Inferior parietal cortex (tissue), 1 donor: ENCODE measurements around the gene CCL24.
"Not testable (repeated sequence)": the region's sequence is repeated elsewhere in the genome, so short reads cannot be mapped to it uniquely, and the experiment has no call there.

Source experiments
- DNase-seq: peaks from one replicate; pipeline ENCODE4 v3.0.0-alpha.2; 2016; ENCODE audit errors: extremely low spot score

Gene CCL24, protein sequence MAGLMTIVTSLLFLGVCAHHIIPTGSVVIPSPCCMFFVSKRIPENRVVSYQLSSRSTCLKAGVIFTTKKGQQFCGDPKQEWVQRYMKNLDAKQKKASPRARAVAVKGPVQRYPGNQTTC

DNA sequence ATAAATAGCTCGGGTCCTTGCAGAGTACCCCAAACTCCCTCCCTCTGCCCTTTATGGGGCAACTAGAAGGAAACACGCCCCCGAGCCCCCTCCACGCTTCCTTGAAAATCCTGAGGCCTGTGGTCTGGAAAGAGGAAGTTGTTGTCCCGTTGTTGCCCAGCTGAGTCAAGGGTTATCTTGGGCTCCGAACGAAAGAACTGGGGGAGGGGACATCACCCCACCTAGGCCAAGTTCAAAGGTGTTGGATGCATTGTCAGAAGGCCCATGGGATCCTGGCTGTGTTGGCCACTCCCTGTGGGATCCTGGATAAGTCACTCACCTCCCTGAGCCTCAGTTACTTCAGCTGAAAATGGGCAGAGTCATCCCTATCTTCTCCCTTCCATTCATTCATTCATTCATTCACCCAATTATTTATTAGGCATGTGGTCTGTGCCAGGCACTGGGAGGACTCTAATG, at the start of gene CCL24:
Gene CCL24, minus strand, starts transcription at position 26 of the 456 bp plus-strand sequence. CDS start 91 bp downstream, outside the sequence.
- DNase-seq: no peak

DNA sequence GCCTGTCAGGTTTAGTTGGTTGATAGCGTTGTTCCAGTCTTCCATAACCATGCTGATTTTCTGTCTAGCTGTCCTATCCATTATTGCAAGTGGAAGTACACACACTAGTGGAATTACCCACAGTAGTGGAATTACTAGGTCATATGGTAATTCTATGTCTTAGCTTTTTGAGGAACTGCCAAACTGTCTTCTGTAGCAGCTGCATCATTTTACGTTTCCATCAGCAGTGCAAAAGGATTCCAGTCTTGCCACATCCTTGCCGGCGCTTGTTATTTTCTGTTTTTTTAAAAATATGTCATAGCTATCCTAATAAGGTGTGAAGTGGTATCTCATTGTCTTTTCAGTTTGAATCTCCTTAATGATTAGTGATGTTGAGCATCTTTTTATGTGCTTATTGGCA, 48.0 kb upstream of the CCL24 start:
- DNase-seq: no peak

DNA sequence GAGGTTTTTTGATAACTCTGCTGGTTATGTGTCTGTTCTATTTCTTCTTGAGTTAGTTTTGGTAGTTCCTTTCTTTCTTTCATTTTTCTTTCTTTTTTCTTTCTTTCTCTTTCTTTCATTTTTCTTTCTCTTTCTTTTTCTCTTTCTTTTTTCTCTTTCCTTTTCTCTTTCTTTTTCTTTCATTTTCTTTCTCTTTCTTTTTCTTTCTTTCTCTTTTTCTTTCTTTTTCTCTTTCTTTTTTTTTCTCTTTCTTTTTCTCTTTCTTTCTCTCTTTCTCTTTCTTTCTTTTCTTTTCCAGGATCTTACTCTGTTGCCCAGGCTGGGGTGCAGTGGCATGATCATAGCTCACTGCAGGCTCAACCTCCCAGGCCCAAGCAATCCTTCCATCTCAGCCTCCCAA, 44.8 kb upstream of the CCL24 start:
- no peak for DNase-seq

- DNase-seq: no peak
Measured at GRCh38 chr7:75856536-75856935, 42.9 kb upstream of the CCL24 start.

DNA sequence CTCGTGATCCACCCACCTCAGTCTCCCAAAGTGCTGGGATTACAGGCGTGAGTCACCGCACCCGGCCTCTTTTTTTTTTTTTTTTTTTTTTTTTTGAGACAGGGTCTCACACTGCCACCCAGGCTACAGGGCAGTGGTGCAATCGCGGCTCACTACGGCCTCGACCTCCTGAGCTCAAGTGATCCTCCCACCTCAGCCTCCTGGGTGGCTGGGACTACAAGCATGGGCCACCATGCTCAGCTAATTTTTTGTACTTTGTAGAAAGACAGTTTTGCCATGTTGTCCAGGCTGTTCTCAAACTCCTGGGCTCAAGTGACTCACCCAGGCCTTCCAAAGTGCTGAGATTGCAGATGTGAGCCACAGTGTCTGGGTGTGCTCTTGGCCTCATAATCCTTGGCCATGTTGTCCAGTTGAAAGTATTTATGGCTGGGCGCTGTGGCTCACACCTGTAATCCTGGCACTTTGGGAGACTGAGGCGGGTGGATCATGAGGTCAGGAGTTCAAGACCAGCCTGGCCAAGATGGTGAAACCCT, 41.3 kb upstream of the CCL24 start:
- not testable (repeated sequence) for DNase-seq

GRCh38 chr7:75854233-75854632, 40.6 kb upstream of the CCL24 start:
- no peak for DNase-seq

- DNase-seq: no peak
Measured at GRCh38 chr7:75850235-75850634, 36.6 kb upstream of the CCL24 start.

- no peak for DNase-seq
Measured at GRCh38 chr7:75849573-75849972, 36.0 kb upstream of the CCL24 start.

DNA sequence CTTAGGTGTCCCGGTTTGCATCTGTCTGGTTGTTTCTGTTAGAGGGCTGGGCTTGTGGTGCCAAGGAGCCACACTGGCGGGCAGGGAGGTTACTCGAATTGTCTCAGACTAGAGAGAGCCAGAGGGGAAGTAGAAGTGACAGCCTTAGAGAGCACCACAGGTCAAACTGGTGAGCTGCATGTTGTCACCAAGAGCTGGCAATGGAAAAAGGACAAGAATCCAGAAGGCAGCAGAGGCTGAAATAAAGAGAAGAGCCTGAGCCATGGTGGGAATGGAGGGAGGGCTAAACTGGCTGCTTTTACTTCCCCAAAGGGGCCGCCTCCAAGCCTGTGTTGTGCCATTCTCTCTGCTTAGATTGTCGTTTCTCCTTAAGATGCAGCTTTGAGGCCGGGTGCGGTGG, 34.1 kb upstream of the CCL24 start:
- DNase-seq: no peak

- not testable (repeated sequence) for DNase-seq
Measured at GRCh38 chr7:75845132-75845531, 31.5 kb upstream of the CCL24 start.

DNA sequence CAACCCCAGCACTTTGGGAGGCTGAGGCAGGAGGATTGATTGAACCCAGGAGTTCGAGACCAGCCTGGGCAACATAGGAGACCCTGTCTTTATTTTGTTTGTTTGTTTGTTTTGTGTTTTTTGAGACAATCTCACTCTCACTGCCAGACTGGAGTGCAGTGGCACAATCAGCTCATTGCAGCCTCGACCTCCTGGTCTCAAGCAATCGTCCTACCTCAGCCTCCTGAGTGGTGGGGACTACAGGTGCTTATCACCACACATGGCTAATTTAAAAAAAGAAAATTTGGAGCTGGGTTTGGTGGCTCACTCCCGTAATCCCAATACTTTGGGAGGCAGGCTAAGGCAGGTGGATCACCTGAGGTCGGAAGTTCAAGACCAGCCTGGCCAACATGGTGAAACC, 30.6 kb upstream of the CCL24 start:
- no peak for DNase-seq

- DNase-seq: no peak
Measured at GRCh38 chr7:75843613-75844116, 30.1 kb upstream of the CCL24 start.

- DNase-seq: no peak
Measured at GRCh38 chr7:75842836-75843446, 29.3 kb upstream of the CCL24 start.

GRCh38 chr7:75840029-75840428, 26.4 kb upstream of the CCL24 start:
- no peak for DNase-seq

GRCh38 chr7:75838281-75838930, 24.8 kb upstream of the CCL24 start:
- DNase-seq: not testable (repeated sequence)

DNA sequence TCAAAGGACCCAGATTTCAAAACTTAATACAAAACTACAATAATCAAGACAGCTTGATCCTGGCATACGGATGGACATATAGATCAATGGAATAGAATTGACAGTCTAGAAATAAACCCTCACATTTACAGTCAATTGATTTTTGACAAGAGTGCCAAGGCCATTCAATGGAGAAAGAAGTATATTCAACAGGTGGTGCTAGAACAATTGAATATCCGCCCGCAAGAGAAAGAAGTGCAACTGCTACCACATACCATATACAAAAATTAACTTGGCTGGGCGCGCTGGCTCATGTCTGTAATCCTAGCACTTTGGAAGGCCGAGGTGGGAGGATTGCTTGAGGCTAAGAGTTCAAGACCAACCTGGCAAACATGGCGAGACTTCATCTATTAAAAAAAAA, 23.2 kb upstream of the CCL24 start:
- no peak for DNase-seq

GRCh38 chr7:75835688-75836285, 22.2 kb upstream of the CCL24 start:
- DNase-seq: no peak

DNA sequence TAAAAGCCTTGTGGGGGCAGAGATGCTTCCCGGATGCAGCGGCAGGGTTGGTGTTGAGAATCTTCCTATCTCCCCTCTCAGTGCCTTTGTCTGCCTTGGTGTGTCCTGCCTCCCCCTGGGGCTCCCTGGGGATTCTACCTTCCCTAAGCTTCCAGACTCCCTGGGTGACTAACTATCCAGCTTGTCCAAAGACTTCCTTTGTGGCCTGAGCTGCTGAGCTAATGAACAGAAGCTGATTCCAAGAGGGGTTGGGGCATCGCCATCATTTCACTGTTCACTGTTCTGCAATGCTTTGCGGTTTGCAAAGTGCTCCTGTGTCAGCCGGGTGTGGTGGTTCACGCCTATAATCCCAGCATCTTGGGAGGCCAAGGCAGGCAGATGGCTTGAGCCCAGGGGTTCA, 20.1 kb upstream of the CCL24 start:
- not testable (repeated sequence) for DNase-seq

- DNase-seq: no peak
Measured at GRCh38 chr7:75830978-75831377, 17.4 kb upstream of the CCL24 start.

DNA sequence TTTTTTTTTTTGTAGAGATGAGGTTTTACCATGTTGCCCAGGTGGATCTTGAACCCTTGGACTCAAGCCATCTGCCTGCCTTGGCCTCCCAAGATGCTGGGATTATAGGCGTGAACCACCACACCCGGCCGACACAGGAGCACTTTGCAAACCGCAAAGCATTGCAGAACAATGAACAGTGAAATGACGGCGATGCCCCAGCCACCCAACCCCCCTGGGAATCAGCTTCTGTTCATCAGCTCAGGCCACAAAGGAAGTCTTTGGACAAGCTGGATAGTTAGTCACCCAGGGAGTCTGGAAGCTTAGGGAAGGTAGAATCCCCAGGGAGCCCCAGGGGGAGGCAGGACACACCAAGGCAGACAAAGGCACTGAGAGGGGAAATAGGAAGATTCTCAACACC, 16.1 kb upstream of the CCL24 start:
- DNase-seq: not testable (repeated sequence)

- DNase-seq: no peak
Measured at GRCh38 chr7:75823198-75823910, 9.7 kb upstream of the CCL24 start.

DNA sequence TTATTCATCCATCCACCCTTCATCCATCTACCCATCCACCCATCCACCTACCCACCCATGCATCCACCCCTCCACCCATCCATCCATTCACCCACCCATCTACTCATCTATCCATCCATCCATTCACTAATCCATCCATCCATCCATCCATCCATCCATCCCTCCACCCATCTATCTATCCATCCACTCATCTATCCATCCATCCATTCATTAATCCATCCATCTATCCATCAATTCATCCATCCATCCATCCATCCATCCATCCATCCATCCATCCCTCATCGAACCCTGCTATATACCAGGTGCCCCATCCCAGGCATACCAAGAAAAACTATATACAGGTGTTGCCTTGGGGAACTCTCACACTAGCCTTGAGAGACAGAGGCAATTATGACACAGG, 7.1 kb upstream of the CCL24 start:
- DNase-seq: no peak
